Measurements from ENCODE around the gene VKORC1. TPM values are rescaled to one million over a fixed set of nuclear protein-coding genes. Genes with fewer than 3 reads are reported as not detected.

Gene VKORC1
- total and polyA plus RNA-seq, 2 of the 8 experiments (the other 6 are each of a cell fraction or from before 2014, with no cell fraction given): 84.1 to 483 TPM

DNA sequence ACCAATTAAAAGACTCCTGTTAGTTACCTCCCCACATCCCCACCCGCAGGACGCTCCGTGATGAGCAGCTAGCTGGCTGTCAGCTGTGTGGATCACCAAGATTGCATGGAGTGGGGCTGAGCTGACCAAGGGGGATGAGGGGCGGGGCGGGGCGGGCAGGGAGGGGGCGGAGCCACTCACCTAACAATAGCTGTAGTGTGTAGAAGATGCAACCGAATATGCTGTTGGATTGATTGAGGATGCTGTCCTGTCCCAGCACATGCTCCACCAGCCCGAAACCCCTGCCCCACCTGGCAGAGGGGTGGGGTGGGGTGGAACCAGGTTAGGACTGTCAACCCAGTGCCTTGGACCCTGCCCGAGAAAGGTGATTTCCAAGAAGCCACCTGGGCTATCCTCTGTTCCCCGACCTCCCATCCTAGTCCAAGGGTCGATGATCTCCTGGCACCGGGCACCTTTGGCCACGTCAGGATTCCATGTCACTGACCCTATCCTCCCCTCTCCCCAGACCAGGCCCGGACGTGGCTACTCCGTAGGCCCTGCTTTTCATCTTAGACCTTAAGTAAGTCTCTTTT is 1.4 kb downstream of the VKORC1 start:
- H3K18ac ChIP-seq (ENCODE audit: extremely low read depth, low read length): no peak overlapping the region
- H2BK5ac ChIP-seq (ENCODE audit: low read depth, low read length): no peak overlapping the region
- no peak overlapping the region for H3K4ac ChIP-seq (replicated peaks; ENCODE audit: insufficient read length, low read depth, low read length)
- peaks cover 8 to 20% of the 10 kb centered on the region in 2 experiments for H4K20me1 ChIP-seq (replicated peaks in 1 of 2; ENCODE audit: control insufficient read depth in 1 of 2, insufficient read depth in 2 of 2, low read length in 2 of 2)
- H3K36me3 ChIP-seq (ENCODE audit: control insufficient read depth in 2 of 4, insufficient read depth in 4 of 4, low read length in 3 of 4): peaks cover 0 to 15% (median 4%) of the 10 kb centered on the region in 4 experiments; a peak in 5 of 8 replicates
- DNase-seq (ENCODE audit: low read depth in 1 of 2, low spot score in 2 of 2): peak in 1 of 2 experiments; percentile 61
- peak overlapping the region; percentile 50 to 96 (median 74); a peak in 7 of 8 replicates for H3K4me3 ChIP-seq (ENCODE audit: extremely low read depth in 1 of 4, insufficient read depth in 2 of 4, low read depth in 3 of 4, low read length in 4 of 4)
- CTCF ChIA-PET (ENCODE audit: partially characterized antibody): interaction anchor here (0.8 to 2.3 kb wide), 8 partner anchors 8 to 108 kb away, joined by 3 to 10 read pairs (median 4); partner anchors contain the start of gene HSD3B7
- H3K79me2 ChIP-seq (ENCODE audit: control insufficient read depth in 1 of 2, insufficient read depth in 2 of 2, low read length in 2 of 2): peaks cover 0 to 7% of the 10 kb centered on the region in 2 experiments; a peak in 1 of 4 replicates
- no peak overlapping the region for H4K91ac ChIP-seq (replicated peaks; ENCODE audit: insufficient read length, low read length)
- FAIRE-seq: no peak
- 0 out of 2 replicates have a peak overlapping the region, but pooled peaks have one; percentile 29 for H2BK15ac ChIP-seq (ENCODE audit: low read length)
- no peak overlapping the region for H3K14ac ChIP-seq (ENCODE audit: insufficient read length)
- H4K8ac ChIP-seq (ENCODE audit: extremely low read depth, insufficient read depth, low read length): no peak overlapping the region; the same call in 1 of the 2 replicates
- no peak overlapping the region for H2BK120ac ChIP-seq (replicated peaks; ENCODE audit: low read depth, low read length)
- no peaks in the 10 kb centered on the region for H3K27me3 ChIP-seq (replicated peaks in 1 of 4; ENCODE audit: control insufficient read depth in 3 of 4, extremely low read depth in 1 of 4, insufficient read depth in 3 of 4, low read length in 3 of 4)
- no peak overlapping the region for H2AK5ac ChIP-seq (ENCODE audit: low read depth, low read length)
- H3K23ac ChIP-seq (ENCODE audit: insufficient read length): no peak overlapping the region
- no peak overlapping the region for H4K5ac ChIP-seq (ENCODE audit: insufficient read length, low read depth, low read length)
- no peak overlapping the region for H3K56ac ChIP-seq (replicated peaks; ENCODE audit: insufficient read length, low read depth, low read length)
- no peak overlapping the region for H2BK12ac ChIP-seq (ENCODE audit: low read depth, low read length)
- WGBS, 2 experiments (ENCODE audit: extremely low coverage in 1 of 2, insufficient coverage in 1 of 2, insufficient read length in 1 of 2, insufficient replicate concordance in 2 of 2, low coverage in 1 of 2, low lambda C conversion rate in 2 of 2, missing lambda C conversion rate in 1 of 2): 44% methylated on average over 12 of the region's 17 CpGs; no CpG with 5 or more reads in 1 of the 2 experiments
- peaks cover 0 to 9% (median 3%) of the 10 kb centered on the region in 4 experiments; a peak in 4 of 7 replicates for H3K4me1 ChIP-seq (replicated peaks in 1 of 4; ENCODE audit: control insufficient read depth in 3 of 4, insufficient read depth in 4 of 4, low read length in 3 of 4)
- no peak overlapping the region for H2BK20ac ChIP-seq (ENCODE audit: low read length)
- H2AFZ ChIP-seq (ENCODE audit: low read length): no peak overlapping the region
- H3K4me2 ChIP-seq (ENCODE audit: insufficient read depth in 1 of 2, low read depth in 2 of 2, low read length in 2 of 2): peak overlapping the region; percentile 85 to 91
- H3K27ac ChIP-seq (ENCODE audit: low read depth, low read length): no peak overlapping the region
- peaks cover 10% of the 10 kb centered on the region for H3K79me1 ChIP-seq (ENCODE audit: low read depth, low read length)
- TF ChIP-seq CHD2 (IDR thresholded peaks at IDR 0.05; ENCODE audit: low read length) (no peak), RAD21 (IDR thresholded peaks at IDR 0.05 in 1 of 2, conservative IDR thresholded peaks at IDR 0.05 in 1 of 2; ENCODE audit: low read depth in 2 of 2, low read length in 2 of 2) (0 out of 4 replicates have a peak, but pooled peaks of 1 of the 2 experiments have one; percentile 1)
- POLR2A ChIA-PET (ENCODE audit: partially characterized antibody): interaction anchor here (0.6 to 4.2 kb wide), 11 partner anchors 9 to 124 kb away, joined by 3 to 26 read pairs (median 5); partner anchors contain the start of genes FUS, KAT8, ZNF646 and ZNF668
- peaks cover 10% of the 10 kb centered on the region for H3K23me2 ChIP-seq (ENCODE audit: low read depth, low read length)
- no peaks in the 10 kb centered on the region for H3K9me3 ChIP-seq (ENCODE audit: insufficient read depth in 2 of 2, low read depth in 1 of 2, low read length in 1 of 2)
- peak overlapping the region in 1 of 4 experiments; percentile 60; a peak in 3 of 7 replicates for H3K9ac ChIP-seq (replicated peaks in 1 of 4; ENCODE audit: extremely low read depth in 1 of 4, low read depth in 3 of 4, low read length in 3 of 4)
